Measurements from ENCODE around the gene HOXA11.

GRCh38 chr7:27153526-27153925 is 31.5 kb downstream of the HOXA11 start:
- TF ChIP-seq CTCF (IDR thresholded peaks at IDR 0.05) (no peak), POLR2A (IDR thresholded peaks at IDR 0.05) (no peak)

Measured in adrenal gland (tissue), 5 donors.